ENCODE measurements around the gene ZNF212.

The ZNF212 gene

GRCh38 chr7:149289262-149289661 is 49.8 kb downstream of the ZNF212 start:
- DNase-seq = no peak

DNA sequence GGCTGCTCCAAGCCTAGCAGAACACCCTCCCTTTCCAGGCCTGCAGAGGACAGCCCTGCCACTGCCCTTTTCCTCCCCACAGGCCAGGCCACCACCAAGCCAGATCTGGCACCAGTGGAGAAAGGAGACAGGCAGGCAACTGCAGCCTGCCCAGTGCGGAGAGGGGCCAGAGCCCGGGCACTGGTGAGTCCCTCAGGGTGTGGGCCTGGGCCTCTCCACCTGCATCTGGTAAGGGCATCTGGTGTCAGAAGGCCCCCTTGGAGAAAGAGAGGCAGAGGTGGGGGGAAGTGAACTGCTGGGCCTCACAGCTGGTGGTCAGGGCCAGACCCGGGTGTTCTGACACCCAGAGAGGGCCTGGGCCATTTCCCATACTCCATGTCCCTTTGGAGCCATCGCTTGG is 50.4 kb downstream of the ZNF212 start:
- DNase-seq = no peak

GRCh38 chr7:149291036-149291780 is 51.8 kb downstream of the ZNF212 start:
- DNase-seq = no peak

- no peak for DNase-seq
Observed at GRCh38 chr7:149291781-149292461, 52.5 kb downstream of the ZNF212 start.

- DNase-seq = no peak
Observed at GRCh38 chr7:149292462-149292823, 53.0 kb downstream of the ZNF212 start.

- no peak for DNase-seq
Observed at GRCh38 chr7:149293338-149293737, 53.9 kb downstream of the ZNF212 start.

GRCh38 chr7:149293946-149294633 is 54.6 kb downstream of the ZNF212 start:
- no peak for DNase-seq

DNA sequence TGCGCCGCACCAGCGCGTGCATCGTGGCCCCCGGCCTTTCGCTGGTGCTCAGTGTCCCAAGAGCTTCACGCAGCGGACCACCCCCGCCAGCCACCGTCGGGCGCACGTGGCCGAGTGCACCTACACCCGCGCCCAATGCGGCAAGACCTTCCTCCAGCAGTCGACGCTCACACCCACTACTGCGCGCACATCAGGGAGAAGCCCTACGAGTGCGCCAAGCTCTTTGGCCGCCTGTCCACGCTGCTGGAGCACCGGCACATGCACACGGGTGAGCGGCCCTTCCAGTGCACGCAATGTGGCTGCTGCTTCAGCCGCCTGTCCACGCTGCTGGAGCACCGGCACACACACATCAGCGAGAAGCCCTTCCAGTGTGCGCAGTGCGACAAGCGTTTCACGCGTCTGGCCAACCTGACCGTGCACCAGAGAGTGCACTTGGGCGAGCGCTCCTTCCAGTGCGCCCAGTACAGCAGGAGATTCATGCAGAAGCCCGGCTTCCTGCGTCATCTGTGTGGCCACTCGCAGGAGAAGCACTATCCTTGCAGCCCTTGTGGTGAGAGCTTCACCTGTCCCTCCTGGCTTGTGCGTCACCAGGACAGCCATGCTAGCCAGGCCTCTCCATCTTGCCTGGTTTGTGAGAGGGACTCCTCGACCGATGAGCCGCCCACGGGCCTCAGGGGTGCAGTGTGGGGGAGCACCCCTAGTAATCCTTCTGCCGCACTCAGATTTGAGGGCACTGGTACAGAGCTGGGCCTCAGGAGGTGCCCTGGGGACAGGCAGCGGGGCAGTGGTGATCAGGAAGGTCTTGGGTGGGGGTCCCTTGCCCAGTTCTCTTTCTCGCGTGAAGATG is 55.4 kb downstream of the ZNF212 start:
- no peak for DNase-seq

GRCh38 chr7:149295481-149295850 is 56.0 kb downstream of the ZNF212 start:
- no peak for DNase-seq

DNA sequence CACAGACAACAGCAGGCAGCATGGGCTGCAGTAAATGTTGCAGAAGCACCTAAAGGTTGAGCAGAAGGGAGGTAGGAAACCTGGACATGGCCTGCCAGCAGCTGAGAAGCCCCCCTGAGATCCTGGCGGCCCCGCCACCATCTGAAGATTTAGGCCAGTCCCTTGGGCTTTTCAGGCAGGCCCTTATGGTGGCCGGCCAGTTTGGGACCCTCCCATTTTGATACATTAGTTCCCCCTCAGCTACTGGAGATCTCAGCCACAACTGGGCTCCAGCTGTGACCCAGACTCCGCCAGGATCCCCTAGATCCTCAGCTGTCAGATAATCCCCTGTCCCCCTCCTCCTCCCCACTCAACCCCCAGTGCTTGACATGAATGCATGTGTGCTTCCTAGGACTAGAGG is 56.9 kb downstream of the ZNF212 start:
- DNase-seq = no peak

DNA sequence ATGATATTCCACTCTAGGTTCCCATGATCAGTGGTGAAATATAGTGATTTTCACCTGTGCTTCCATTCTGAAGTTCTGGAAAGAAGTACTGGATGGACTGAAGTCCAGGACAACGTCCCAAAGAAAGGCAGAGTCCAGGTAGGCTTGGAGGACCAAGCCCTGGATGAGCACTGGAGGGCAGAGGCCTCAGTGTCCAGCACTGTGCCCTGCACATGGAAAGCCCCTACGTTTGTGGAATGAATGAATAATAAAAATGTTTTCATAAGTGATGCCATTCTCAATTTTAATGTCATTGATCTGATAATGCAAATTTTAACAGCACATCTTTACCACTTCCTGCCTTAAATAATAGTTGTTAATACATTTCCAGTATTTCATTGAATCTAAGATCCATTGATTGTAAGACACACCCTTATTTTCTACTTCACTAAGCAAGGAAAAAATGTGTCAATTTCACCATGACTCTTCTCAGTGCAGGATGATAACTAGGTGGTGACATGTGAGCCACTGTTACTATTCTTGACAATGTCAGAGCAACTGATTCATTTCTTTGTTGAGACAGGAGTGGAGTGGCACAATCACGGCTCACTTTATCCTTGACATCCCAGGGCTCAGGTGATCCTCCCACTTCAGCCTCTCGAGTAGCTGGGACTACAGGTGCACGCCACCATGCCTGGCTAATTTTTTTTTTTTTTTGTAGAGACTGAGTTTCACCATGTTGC is 57.7 kb downstream of the ZNF212 start:
- DNase-seq = no peak

DNA sequence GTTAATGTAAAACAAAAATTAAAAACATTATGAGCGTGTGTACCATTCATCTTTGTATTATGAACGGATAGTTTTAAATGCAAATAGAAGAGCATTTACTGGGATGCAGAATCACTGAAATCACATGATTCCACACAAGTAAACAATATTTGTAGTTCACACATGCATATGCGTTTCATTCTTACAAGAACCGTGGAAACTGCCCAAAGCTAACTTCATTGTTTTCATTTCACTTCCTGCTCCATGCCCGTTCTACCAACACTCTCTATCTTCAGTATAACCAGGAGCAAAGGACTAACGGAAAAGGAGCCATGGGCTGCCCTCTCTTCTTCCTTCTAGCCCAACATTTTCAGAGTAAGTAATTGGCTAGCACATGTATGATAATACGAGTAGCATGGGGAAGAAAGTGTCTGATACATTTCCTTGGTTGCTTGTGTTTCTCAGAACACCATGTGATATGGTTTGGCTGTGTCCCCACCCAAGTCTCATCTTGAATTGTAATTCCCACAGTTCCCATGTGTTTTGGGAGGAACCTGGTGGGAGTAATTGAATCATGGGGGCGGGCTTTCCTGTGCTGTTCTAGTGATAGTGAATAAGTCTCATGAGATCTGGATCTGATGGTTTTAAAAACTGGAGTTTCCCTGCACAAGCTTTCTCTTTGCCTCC is 61.3 kb downstream of the ZNF212 start:
- DNase-seq = no peak

- no peak for DNase-seq
Observed at GRCh38 chr7:149302222-149302621, 62.8 kb downstream of the ZNF212 start.

DNA sequence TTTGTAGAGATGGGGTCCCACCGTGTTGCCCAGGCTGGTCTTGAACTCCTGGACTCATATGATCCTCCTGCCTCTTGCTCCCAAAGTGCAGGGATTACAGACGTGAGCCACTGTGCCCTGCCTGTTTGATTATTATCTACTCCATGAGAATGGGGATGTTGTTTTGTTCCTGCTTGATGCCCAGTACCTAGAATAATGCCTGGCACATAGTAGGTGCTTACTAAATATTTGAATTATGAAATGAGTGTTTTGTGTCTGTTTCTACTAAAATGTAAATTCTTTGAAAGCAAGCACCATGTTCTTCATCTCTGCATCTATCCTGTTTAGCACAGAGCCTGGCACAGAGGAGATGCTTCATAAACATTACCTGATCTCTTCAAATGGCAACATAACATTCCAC is 63.4 kb downstream of the ZNF212 start:
- DNase-seq = no peak

- DNase-seq = no peak
Observed at GRCh38 chr7:149304006-149304405, 64.6 kb downstream of the ZNF212 start.

All from NCI-H1436 (cell line).